SK-N-SH (cell line): ENCODE measurements around the gene ATRN.

ENCODE experiments used
- CTCF ChIP-seq: fragments of 200-600 bp; sonication (generic); IDR thresholded peaks from 2 replicates; pipeline ENCODE4 v1.6.1; 2017; ENCODE audit warnings: antibody characterized with exemption, mild to moderate bottlenecking, moderate library complexity
- EP300 ChIP-seq, 2 experiments: IDR thresholded peaks; 2 replicates each; pipeline versions ENCODE4 v1.4.0 to v1.6.1; 2012; ENCODE audit warnings: borderline replicate concordance in 1 of 2, low read depth in 1 of 2, low read length in 1 of 2
- FOSL2 ChIP-seq: IDR thresholded peaks from 2 replicates; pipeline ENCODE4 v1.4.0; 2012; ENCODE audit warnings: low read depth, mild to moderate bottlenecking, moderate library complexity, borderline replicate concordance
- MAX ChIP-seq: IDR thresholded peaks from 2 replicates; pipeline ENCODE4 v1.4.0; 2012; ENCODE audit warnings: low read depth
- NFIC ChIP-seq: IDR thresholded peaks from 2 replicates; pipeline ENCODE4 v1.4.0; 2012; ENCODE audit warnings: borderline replicate concordance
- NRF1 ChIP-seq: IDR thresholded peaks from 2 replicates; pipeline ENCODE4 v1.6.1; 2012; ENCODE audit warnings: low read depth, mild to moderate bottlenecking, low read length
- PBX3 ChIP-seq: IDR thresholded peaks from 2 replicates; pipeline ENCODE4; 2012
- POLR2AphosphoS5 ChIP-seq: IDR thresholded peaks from 2 replicates; pipeline ENCODE4 v1.6.1; 2012; ENCODE audit warnings: low read depth, low read length
- REST ChIP-seq: IDR thresholded peaks from 2 replicates; pipeline ENCODE4 v1.6.1; 2012; ENCODE audit warnings: mild to moderate bottlenecking, low read depth, low read length, moderate library complexity
- RFX5 ChIP-seq: IDR thresholded peaks from 2 replicates; pipeline ENCODE4 v1.6.1; 2012; ENCODE audit warnings: mild to moderate bottlenecking, improper control_type of control experiment, low read length
- TAF1 ChIP-seq: IDR thresholded peaks from 2 replicates; pipeline ENCODE4 v1.6.1; 2012; ENCODE audit warnings: low read depth, mild to moderate bottlenecking, low read length, moderate library complexity, borderline replicate concordance
- YY1 ChIP-seq: IDR thresholded peaks from 2 replicates; pipeline ENCODE4 v1.4.0; 2012; ENCODE audit warnings: low read depth, mild to moderate bottlenecking

- TF ChIP-seq EP300 (IDR thresholded peaks at IDR 0.05; ENCODE audit: borderline replicate concordance in 1 of 2, low read depth in 1 of 2, low read length in 1 of 2) (no peak), CTCF (no peak), POLR2AphosphoS5 (no peak), MAX (0 out of 2 replicates have a peak, but pooled peaks have one; percentile 28), NFIC (no peak), FOSL2 (no peak), TAF1 (no peak), RFX5 (no peak), REST (no peak), YY1 (no peak), PBX3 (no peak), NRF1 (no peak)
These were observed 206.9 kb downstream of the ATRN start for GRCh38 chr20:3677733-3678132.
